ACC112 (cell line): Measurements from ENCODE around the gene GAPVD1.

Experiments
- H2AFZ ChIP-seq: fragments of 200-600 bp; sonication (generic); one replicate; pipeline ENCODE4 v1.6.0; 2017; ENCODE audit warnings: antibody characterized with exemption, low read length; ENCODE audit not compliant: unreplicated experiment
- H3K27ac ChIP-seq: fragments of 200-600 bp; sonication (generic); 2 replicates; pipeline ENCODE4 v1.5.1; 2014; ENCODE audit warnings: low read depth, mild to moderate bottlenecking, antibody characterized with exemption, low read length, moderate library complexity
- H3K27me3 ChIP-seq: fragments of 200-600 bp; sonication (generic); 2 replicates; pipeline ENCODE4 v1.6.1; 2014; ENCODE audit warnings: mild to moderate bottlenecking, antibody characterized with exemption, low read length, moderate library complexity, mixed read lengths; ENCODE audit not compliant: insufficient read depth
- H3K36me3 ChIP-seq: fragments of 200-600 bp; sonication (generic); 2 replicates; pipeline ENCODE4 v1.6.1; 2016; ENCODE audit warnings: mild to moderate bottlenecking, antibody characterized with exemption, low read length, moderate library complexity, mixed read lengths; ENCODE audit not compliant: insufficient read depth
- H3K4me1 ChIP-seq: fragments of 200-600 bp; sonication (generic); one replicate; pipeline ENCODE4 v1.6.1; 2016; ENCODE audit warnings: low read length, mixed read lengths; ENCODE audit not compliant: insufficient read depth, unreplicated experiment, control insufficient read depth
- H3K4me3 ChIP-seq: fragments of 200-600 bp; sonication (generic); 2 replicates; pipeline ENCODE4 v1.5.1; 2014; ENCODE audit warnings: mild to moderate bottlenecking, low read depth, low read length
- H3K79me2 ChIP-seq: fragments of 200-600 bp; sonication (generic); one replicate; pipeline ENCODE4 v1.6.0; 2016; ENCODE audit warnings: low read length; ENCODE audit not compliant: control insufficient read depth, unreplicated experiment, insufficient read depth

GAPVD1 gene

GRCh38 chr9:125238915-125239446, 22.6 kb upstream of the GAPVD1 start:
- H3K27ac ChIP-seq, result no peak overlapping the region
- peak overlapping the region; percentile 89 for H3K4me3 ChIP-seq
- peaks cover 55% of the 10 kb centered on the region for H3K4me1 ChIP-seq
- no peak overlapping the region for H2AFZ ChIP-seq
- H3K79me2 ChIP-seq, result peaks cover 68% of the 10 kb centered on the region
- peaks cover 48% of the 10 kb centered on the region for H3K36me3 ChIP-seq
- no peaks in the 10 kb centered on the region for H3K27me3 ChIP-seq

- peaks cover 68% of the 10 kb centered on the region for H3K79me2 ChIP-seq
- peak overlapping the region; percentile 75; the same call in 1 of the 2 replicates for H3K27ac ChIP-seq
- H3K4me1 ChIP-seq, result peaks cover 58% of the 10 kb centered on the region
- H3K36me3 ChIP-seq, result peaks cover 48% of the 10 kb centered on the region
- H3K27me3 ChIP-seq, result no peaks in the 10 kb centered on the region
- H3K4me3 ChIP-seq, result peak overlapping the region; percentile 89
- no peak overlapping the region for H2AFZ ChIP-seq
These were observed 21.7 kb upstream of the GAPVD1 start for GRCh38 chr9:125239631-125240597.

DNA sequence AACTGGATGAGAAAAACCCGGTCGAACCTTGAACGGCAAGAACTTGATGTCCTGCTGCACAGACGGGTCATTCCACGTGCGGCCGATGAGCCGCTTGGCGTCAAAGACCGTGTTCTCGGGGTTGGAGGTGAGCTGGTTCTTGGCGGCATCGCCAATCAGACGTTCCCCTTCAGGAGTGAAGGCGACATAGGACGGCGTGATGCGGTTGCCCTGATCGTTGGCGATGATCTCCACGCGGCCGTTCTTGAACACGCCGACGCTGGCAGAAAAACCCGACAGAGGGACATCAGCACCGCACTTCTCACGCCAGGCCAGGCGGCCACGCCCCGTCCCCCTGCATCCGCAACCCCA, 21.0 kb upstream of the GAPVD1 start:
- Histone ChIP-seq H3K4me1 (peaks cover 58% of the 10 kb centered on the region), H2AFZ (no peak overlapping the region), H3K27ac (peak overlapping the region; percentile 75), H3K4me3 (peak overlapping the region; percentile 89), H3K79me2 (peaks cover 64% of the 10 kb centered on the region), H3K27me3 (no peaks in the 10 kb centered on the region), H3K36me3 (peaks cover 44% of the 10 kb centered on the region)

DNA sequence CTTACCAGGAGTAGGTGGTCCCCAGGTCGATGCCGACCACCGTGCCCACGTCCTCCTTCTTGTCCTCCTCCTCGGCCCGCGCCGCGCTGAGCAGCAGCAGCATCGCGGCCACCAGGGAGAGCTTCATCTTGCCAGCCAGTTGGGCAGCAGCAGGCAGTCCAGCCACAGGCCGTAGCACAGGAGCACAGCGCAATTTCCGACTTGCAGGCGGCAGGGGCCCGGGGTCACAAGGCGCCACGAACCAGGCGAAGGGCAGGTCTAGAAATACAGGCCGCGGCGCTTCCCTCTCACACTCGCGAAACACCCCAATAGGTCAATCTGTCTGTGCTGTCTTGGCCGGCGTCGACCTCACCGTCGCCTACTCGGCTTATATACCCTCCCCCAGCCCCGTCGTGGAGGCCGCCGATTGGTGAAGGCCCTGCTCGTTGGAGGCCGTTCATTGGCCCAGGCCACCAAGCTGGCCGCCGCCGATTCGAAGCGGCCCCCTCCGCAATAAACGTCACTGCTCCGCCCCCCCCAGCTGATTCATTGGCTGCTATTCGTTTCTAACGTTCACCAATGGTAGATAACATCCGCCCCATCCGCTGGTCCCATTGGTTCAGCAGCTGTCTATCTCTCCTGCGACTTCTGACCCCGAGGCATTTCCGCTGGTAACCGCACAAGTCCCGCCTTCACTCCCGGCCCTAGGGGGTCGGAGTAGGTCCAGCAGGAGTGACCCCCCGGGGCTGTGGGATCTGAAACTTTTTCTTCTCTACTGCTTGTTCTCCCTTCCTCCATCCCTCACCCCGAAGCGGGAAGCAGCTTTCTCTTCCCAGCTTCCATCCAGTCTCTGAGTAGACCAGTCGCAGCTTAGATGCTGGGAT, 20.4 kb upstream of the GAPVD1 start, which contains the start of gene HSPA5:
TSS of gene HSPA5 (minus strand) at position 344 of the 863 bp plus-strand sequence. CDS start at position 127, 217 bp downstream.
- Histone ChIP-seq H2AFZ (peak within 1 kb of the TSS; percentile 72), H3K27me3 (no peaks in the 10 kb centered on the region), H3K36me3 (peaks cover 39% of the 10 kb centered on the region), H3K4me3 (peak within 1 kb of the TSS; percentile 89), H3K4me1 (peaks cover 53% of the 10 kb centered on the region), H3K27ac (peak within 1 kb of the TSS; percentile 87), H3K79me2 (peaks cover 58% of the 10 kb centered on the region)

- Histone ChIP-seq H2AFZ (peak overlapping the region; percentile 72), H3K79me2 (peaks cover 50% of the 10 kb centered on the region), H3K4me3 (peak overlapping the region; percentile 88), H3K27ac (peak overlapping the region; percentile 87), H3K27me3 (no peaks in the 10 kb centered on the region), H3K4me1 (peaks cover 45% of the 10 kb centered on the region), H3K36me3 (peaks cover 32% of the 10 kb centered on the region)
These were observed 19.5 kb upstream of the GAPVD1 start for GRCh38 chr9:125241863-125242739.

DNA sequence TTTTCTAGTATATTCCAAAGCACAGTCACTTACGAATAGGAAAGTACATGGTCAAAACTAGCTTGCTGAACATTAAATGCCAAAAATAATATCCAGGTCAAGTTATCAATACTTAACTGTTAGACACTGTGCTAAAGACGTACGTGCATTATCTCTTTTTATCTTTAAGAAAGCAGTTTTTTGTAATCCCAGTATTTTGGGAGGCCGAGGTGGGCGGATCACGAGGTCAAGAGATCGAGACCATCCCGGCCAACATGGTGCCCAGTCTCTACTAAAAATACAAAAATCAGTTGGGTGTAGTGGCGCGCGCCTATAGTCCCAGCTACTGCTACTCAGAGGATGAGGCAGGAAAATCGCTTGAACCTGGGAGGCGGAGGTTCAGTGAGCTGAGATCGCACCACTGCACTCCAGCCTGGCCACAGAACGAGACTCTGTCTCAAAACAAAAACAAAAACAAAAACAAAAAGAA, 17.8 kb upstream of the GAPVD1 start:
- no peak overlapping the region for H2AFZ ChIP-seq
- H3K79me2 ChIP-seq, result peaks cover 33% of the 10 kb centered on the region
- peaks cover 17% of the 10 kb centered on the region for H3K36me3 ChIP-seq
- H3K27me3 ChIP-seq, result no peaks in the 10 kb centered on the region
- no peak overlapping the region for H3K4me3 ChIP-seq
- H3K4me1 ChIP-seq, result peaks cover 30% of the 10 kb centered on the region
- H3K27ac ChIP-seq, result peak overlapping the region; percentile 87

DNA sequence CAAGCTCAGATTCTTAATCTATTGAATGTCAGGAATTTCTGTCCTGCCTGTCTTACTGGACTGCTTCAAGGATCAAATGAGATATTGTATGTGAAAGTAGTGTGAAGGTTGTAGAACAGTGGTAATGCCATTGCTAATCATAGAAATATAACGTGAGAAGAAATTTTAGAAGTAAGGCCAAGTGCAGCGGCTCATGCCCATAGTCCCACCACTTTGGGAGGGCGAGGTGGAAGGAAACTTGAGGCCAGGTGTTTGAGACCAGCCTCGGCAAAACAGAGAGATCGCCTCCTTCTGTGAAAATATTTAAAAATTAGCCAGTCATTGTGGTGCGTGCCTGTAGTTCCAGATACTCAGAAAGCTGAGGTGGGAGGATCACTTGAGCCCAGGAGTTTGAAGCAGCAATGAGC, 15.4 kb upstream of the GAPVD1 start:
- Histone ChIP-seq H3K27ac (no peak overlapping the region), H3K27me3 (no peaks in the 10 kb centered on the region), H2AFZ (no peak overlapping the region), H3K36me3 (no peaks in the 10 kb centered on the region), H3K4me1 (peaks cover 23% of the 10 kb centered on the region), H3K79me2 (peaks cover 10% of the 10 kb centered on the region), H3K4me3 (no peak overlapping the region)

DNA sequence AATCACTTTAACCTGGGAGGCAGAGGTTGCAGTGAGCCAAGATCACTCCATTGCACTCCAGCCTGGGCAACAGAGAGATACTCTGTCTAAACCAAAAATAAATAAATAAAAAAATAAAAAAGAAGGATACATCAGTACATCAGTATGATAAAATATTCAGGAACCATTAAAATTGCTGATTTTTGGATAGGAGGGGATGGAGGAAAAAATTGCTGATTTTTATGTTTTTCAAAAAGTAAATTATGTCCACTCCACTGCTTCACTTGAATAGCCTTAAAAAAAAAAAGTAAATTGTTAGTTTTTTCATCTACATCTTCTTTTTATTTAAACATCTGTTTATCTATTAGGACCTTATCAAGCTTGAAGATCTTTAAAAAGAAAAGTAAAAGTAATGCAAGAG, 7.4 kb upstream of the GAPVD1 start:
- Histone ChIP-seq H3K4me1 (no peaks in the 10 kb centered on the region), H2AFZ (no peak overlapping the region), H3K36me3 (no peaks in the 10 kb centered on the region), H3K27ac (no peak overlapping the region), H3K27me3 (no peaks in the 10 kb centered on the region), H3K4me3 (no peak overlapping the region), H3K79me2 (no peaks in the 10 kb centered on the region)

- H3K4me1 ChIP-seq, result no peaks in the 10 kb centered on the region
- H2AFZ ChIP-seq, result no peak overlapping the region
- no peak overlapping the region for H3K27ac ChIP-seq
- no peaks in the 10 kb centered on the region for H3K27me3 ChIP-seq
- no peak overlapping the region for H3K4me3 ChIP-seq
- no peaks in the 10 kb centered on the region for H3K79me2 ChIP-seq
- H3K36me3 ChIP-seq, result no peaks in the 10 kb centered on the region
These were observed 5.7 kb upstream of the GAPVD1 start for GRCh38 chr9:125255781-125256391.
